GM12873 (cell line): ENCODE measurements around the gene ADGRL3.

Source experiments
- CTCF ChIP-seq: IDR thresholded peaks from 2 replicates; pipeline ENCODE4 v1.5.1; 2012; ENCODE audit warnings: low read depth, mild to moderate bottlenecking, moderate library complexity, low read length, control low read depth; ENCODE audit not compliant: insufficient read depth; ENCODE audit errors: missing control alignments

ADGRL3 gene

GRCh38 chr4:61953386-61953785 is 753.3 kb downstream of the ADGRL3 start:
- no peak for TF ChIP-seq CTCF

- no peak for TF ChIP-seq CTCF
These were observed 758.5 kb downstream of the ADGRL3 start for GRCh38 chr4:61958591-61958990.

- TF ChIP-seq CTCF: no peak
These were observed 759.0 kb downstream of the ADGRL3 start for GRCh38 chr4:61959087-61959486.

GRCh38 chr4:61984260-61984909 is 784.3 kb downstream of the ADGRL3 start:
- no peak for TF ChIP-seq CTCF

- no peak for TF ChIP-seq CTCF
These were observed 785.3 kb downstream of the ADGRL3 start for GRCh38 chr4:61985426-61985825.

GRCh38 chr4:61992351-61992750 is 792.2 kb downstream of the ADGRL3 start:
- TF ChIP-seq CTCF: no peak

- no peak for TF ChIP-seq CTCF
These were observed 793.9 kb downstream of the ADGRL3 start for GRCh38 chr4:61994036-61994435.
